GM12891 (cell line): ENCODE data around the gene TK1.

Experiments used
- PAX5 ChIP-seq: IDR thresholded peaks from 2 replicates; pipeline ENCODE4 v1.6.1; 2011; ENCODE audit warnings: low read length, moderate library complexity, mild to moderate bottlenecking; ENCODE audit not compliant: insufficient read depth, severe bottlenecking
- POLR2A ChIP-seq: IDR thresholded peaks from 2 replicates; pipeline ENCODE4 v1.6.1; 2011; ENCODE audit warnings: low read depth, low read length, control low read depth
- POLR2AphosphoS5 ChIP-seq: IDR thresholded peaks from 2 replicates; pipeline ENCODE4 v1.6.1; 2011; ENCODE audit warnings: low read depth, low read length, control low read depth

- TF ChIP-seq PAX5 (no peak), POLR2AphosphoS5 (no peak), POLR2A (no peak)
Measured at GRCh38 chr17:78184868-78185267, 2.0 kb downstream of the TK1 start.
